ENCODE results near the gene SCN4B. TPM values are rescaled to one million over a fixed set of nuclear protein-coding genes. Genes with fewer than 3 reads are reported as not detected.

The SCN4B gene, protein sequence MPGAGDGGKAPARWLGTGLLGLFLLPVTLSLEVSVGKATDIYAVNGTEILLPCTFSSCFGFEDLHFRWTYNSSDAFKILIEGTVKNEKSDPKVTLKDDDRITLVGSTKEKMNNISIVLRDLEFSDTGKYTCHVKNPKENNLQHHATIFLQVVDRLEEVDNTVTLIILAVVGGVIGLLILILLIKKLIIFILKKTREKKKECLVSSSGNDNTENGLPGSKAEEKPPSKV
- 2.0 TPM for total RNA-seq

DNA sequence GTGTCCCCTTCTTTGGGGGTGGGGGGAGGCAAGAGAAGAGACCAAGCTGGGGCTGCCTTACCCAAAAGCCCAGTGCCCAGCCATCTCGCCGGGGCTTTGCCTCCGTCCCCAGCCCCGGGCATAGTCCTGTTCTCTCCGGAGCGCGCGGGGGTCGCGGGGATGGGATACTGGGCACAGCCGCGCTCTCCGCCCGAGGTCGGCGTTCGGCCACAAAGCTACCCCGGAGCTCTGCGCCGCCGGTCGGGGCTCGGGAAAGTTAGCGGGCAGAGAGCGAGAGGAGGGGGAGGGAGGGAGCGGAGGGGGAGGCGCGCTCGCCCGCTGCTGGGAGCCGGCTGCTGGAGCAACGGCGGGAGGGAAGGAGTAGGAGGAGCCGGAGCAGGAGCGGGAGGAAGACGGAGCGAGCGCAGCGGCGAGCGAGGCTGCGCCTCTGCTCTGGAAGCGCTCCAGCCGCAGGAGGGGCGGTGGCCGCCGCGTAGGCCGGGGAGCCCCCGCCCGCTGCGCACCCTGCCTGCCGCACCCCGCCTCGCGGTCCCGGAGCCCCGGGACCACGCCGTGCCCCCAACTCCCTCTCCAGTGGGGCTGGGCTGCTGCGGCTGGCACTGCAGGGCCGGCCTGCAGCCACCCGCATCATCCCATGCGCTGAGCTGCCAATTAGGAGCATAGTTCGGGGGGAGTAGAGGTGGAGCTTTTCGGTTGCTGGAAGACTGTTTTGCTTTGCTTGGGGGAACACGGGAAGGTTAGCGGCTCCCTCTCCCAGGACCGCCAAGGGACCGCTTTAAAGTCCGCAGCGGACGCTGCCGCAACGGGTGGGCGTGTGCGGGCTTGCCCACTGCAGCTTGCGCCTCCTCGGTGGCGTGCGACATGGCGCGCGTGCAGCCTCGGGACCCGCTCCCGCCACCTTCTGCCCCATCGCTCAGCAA is at the start of gene SCN4B:
Gene SCN4B (minus strand): TSS at position 272 of the 920 bp plus-strand sequence. CDS start 150 bp downstream, at position 122.

GRCh38 chr11:118175993-118176777 is 23.6 kb upstream of the SCN4B start, which contains the start of gene SCN2B:
TSS of gene SCN2B (minus strand) at chr11:118176639. CDS start at chr11:118176431, 208 bp downstream.

GRCh38 chr11:118086913-118087768 is 65.5 kb downstream of the SCN4B start, which contains the start of gene SMIM35:
TSS of gene SMIM35 (minus strand) at chr11:118086963. CDS start at chr11:118086757, 206 bp downstream.

Other genes starting within 250 kb of the SCN4B start
- 0.76 TPM for gene TMPRSS13, start 223.4 kb downstream of the SCN4B start, total RNA-seq
- gene IL10RA, start 166.4 kb downstream of the SCN4B start, total RNA-seq: 12.3 TPM
- 13.7 TPM for gene TMPRSS4, start 75.7 kb downstream of the SCN4B start, total RNA-seq
- gene SMIM35, start 65.9 kb downstream of the SCN4B start, total RNA-seq: not detected
- gene SCN2B, start 23.8 kb upstream of the SCN4B start, total RNA-seq: 3.2 TPM
- gene JAML, start 72.2 kb upstream of the SCN4B start, total RNA-seq: 11.2 TPM
- gene MPZL3, start 99.5 kb upstream of the SCN4B start, total RNA-seq: 6.2 TPM
- 16.9 TPM for gene MPZL2, start 111.5 kb upstream of the SCN4B start, total RNA-seq
- gene CD3E, start 151.9 kb upstream of the SCN4B start, total RNA-seq: 0.82 TPM
- 1.4 TPM for gene CD3D, start 189.9 kb upstream of the SCN4B start, total RNA-seq
- 0.47 TPM for gene CD3G, start 191.5 kb upstream of the SCN4B start, total RNA-seq
- gene UBE4A, start 206.8 kb upstream of the SCN4B start, total RNA-seq: 43.4 TPM
- gene ATP5MG, start 248.8 kb upstream of the SCN4B start, total RNA-seq: 85.7 TPM